ENCODE measurements around the gene OR2T1. TPM values are rescaled to one million over a fixed set of nuclear protein-coding genes. Genes with fewer than 3 reads are reported as not detected.
"Not testable (repeated sequence)": the region's sequence is repeated elsewhere in the genome, so short reads cannot be mapped to it uniquely, and the experiment has no call there.

Gene OR2T1
- total and polyA plus RNA-seq, 2 of the 13 experiments (the other 11 are each of a cell fraction or from before 2014, with no cell fraction given) = not detected

- POLR2A ChIA-PET; intact Hi-C loops (cut with micrococcal nuclease; ENCODE audit: unreplicated experiment); H4K20me1 ChIP-seq (ENCODE audit: insufficient read depth, low read length); H3K27ac ChIP-seq (ENCODE audit: extremely low read length, insufficient read depth, low read length); DNase-seq (ENCODE audit: low spot score); in situ Hi-C loops (cut with HindIII; ENCODE audit: extremely low pct_ligation_motif_present, low pct_unique_long_range_greater_than_20kb); H3K4me1 ChIP-seq (ENCODE audit: insufficient read depth, low read length); CTCF ChIA-PET (ENCODE audit: low intra/inter-chr PET ratio, low total read pairs); H3K79me2 ChIP-seq (ENCODE audit: insufficient read depth, low read length); H2AFZ ChIP-seq (ENCODE audit: low read length); BruUV-seq (replicated peaks); FAIRE-seq; H3K27me3 ChIP-seq (ENCODE audit: control insufficient read depth in 1 of 2, insufficient read depth in 2 of 2, low read length in 2 of 2); H3K9ac ChIP-seq (ENCODE audit: insufficient read depth, low read depth, low read length); H3K36me3 ChIP-seq (replicated peaks in 1 of 2; ENCODE audit: control insufficient read depth in 1 of 2, insufficient read depth in 2 of 2, low read length in 2 of 2); H3K4me2 ChIP-seq (ENCODE audit: low read depth, low read length); ATAC-seq; H3K4me3 ChIP-seq (replicated peaks in 1 of 3; ENCODE audit: insufficient read depth in 1 of 3, low read depth in 2 of 3, low read length in 3 of 3): not testable (repeated sequence)
- H3K9me3 ChIP-seq (ENCODE audit: low read length) = peaks cover 20% of the 10 kb centered on the region
- WGBS (ENCODE audit: low lambda C conversion rate) = 1% methylated on average over 3 of the region's 3 CpGs
These were observed 25.3 kb downstream of the OR2T1 start for GRCh38 chr1:248428192-248428533.

- H3K4me2 ChIP-seq (ENCODE audit: low read depth, low read length); in situ Hi-C loops (cut with HindIII; ENCODE audit: extremely low pct_ligation_motif_present, low pct_unique_long_range_greater_than_20kb); BruUV-seq (replicated peaks); H3K4me3 ChIP-seq (replicated peaks in 1 of 3; ENCODE audit: insufficient read depth in 1 of 3, low read depth in 2 of 3, low read length in 3 of 3); H3K79me2 ChIP-seq (ENCODE audit: insufficient read depth, low read length); H3K27me3 ChIP-seq (ENCODE audit: control insufficient read depth in 1 of 2, insufficient read depth in 2 of 2, low read length in 2 of 2); H4K20me1 ChIP-seq (ENCODE audit: insufficient read depth, low read length); H3K9ac ChIP-seq (ENCODE audit: insufficient read depth, low read depth, low read length); DNase-seq (ENCODE audit: low spot score); H2AFZ ChIP-seq (ENCODE audit: low read length); H3K27ac ChIP-seq (ENCODE audit: extremely low read length, insufficient read depth, low read length); CTCF ChIA-PET (ENCODE audit: low intra/inter-chr PET ratio, low total read pairs); ATAC-seq; H3K4me1 ChIP-seq (ENCODE audit: insufficient read depth, low read length); FAIRE-seq; H3K9me3 ChIP-seq (ENCODE audit: low read length); H3K36me3 ChIP-seq (replicated peaks in 1 of 2; ENCODE audit: control insufficient read depth in 1 of 2, insufficient read depth in 2 of 2, low read length in 2 of 2); intact Hi-C loops (cut with micrococcal nuclease; ENCODE audit: unreplicated experiment); POLR2A ChIA-PET: not testable (repeated sequence)
- WGBS (ENCODE audit: low lambda C conversion rate) = 29% methylated on average over 8 of the region's 11 CpGs
These were observed 28.8 kb downstream of the OR2T1 start for GRCh38 chr1:248431683-248432082.

DNA sequence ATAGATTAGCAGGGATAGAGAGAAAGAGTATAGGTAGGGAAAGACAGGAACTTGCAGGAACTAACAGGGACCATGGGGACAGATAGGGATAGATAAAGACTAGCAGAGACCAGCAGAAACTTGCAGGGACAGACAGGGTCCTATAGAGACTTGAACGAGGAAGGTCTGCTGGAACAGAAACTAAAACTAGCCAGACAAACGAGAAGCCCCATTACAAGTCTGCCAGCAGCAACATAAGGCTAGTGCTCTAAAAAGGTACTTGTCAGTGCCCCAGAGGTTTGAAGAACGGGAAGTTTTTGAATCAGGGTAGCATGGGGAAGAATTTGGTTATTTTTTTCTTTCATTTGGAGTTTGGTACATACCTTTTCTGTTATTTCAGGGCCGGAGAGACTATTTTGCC, 29.4 kb downstream of the OR2T1 start:
- 0% methylated on average over 4 of the region's 4 CpGs for WGBS (ENCODE audit: low lambda C conversion rate)
- H2AFZ ChIP-seq (ENCODE audit: low read length); H3K9ac ChIP-seq (ENCODE audit: insufficient read depth, low read depth, low read length); H3K9me3 ChIP-seq (ENCODE audit: low read length); intact Hi-C loops (cut with micrococcal nuclease; ENCODE audit: unreplicated experiment); ATAC-seq; H4K20me1 ChIP-seq (ENCODE audit: insufficient read depth, low read length); in situ Hi-C loops (cut with HindIII; ENCODE audit: extremely low pct_ligation_motif_present, low pct_unique_long_range_greater_than_20kb); H3K27me3 ChIP-seq (ENCODE audit: control insufficient read depth in 1 of 2, insufficient read depth in 2 of 2, low read length in 2 of 2); H3K4me2 ChIP-seq (ENCODE audit: low read depth, low read length); H3K27ac ChIP-seq (ENCODE audit: extremely low read length, insufficient read depth, low read length); FAIRE-seq; POLR2A ChIA-PET; BruUV-seq (replicated peaks); H3K36me3 ChIP-seq (replicated peaks in 1 of 2; ENCODE audit: control insufficient read depth in 1 of 2, insufficient read depth in 2 of 2, low read length in 2 of 2); CTCF ChIA-PET (ENCODE audit: low intra/inter-chr PET ratio, low total read pairs); H3K79me2 ChIP-seq (ENCODE audit: insufficient read depth, low read length); DNase-seq (ENCODE audit: low spot score); H3K4me1 ChIP-seq (ENCODE audit: insufficient read depth, low read length); H3K4me3 ChIP-seq (replicated peaks in 1 of 3; ENCODE audit: insufficient read depth in 1 of 3, low read depth in 2 of 3, low read length in 3 of 3): not testable (repeated sequence)

DNA sequence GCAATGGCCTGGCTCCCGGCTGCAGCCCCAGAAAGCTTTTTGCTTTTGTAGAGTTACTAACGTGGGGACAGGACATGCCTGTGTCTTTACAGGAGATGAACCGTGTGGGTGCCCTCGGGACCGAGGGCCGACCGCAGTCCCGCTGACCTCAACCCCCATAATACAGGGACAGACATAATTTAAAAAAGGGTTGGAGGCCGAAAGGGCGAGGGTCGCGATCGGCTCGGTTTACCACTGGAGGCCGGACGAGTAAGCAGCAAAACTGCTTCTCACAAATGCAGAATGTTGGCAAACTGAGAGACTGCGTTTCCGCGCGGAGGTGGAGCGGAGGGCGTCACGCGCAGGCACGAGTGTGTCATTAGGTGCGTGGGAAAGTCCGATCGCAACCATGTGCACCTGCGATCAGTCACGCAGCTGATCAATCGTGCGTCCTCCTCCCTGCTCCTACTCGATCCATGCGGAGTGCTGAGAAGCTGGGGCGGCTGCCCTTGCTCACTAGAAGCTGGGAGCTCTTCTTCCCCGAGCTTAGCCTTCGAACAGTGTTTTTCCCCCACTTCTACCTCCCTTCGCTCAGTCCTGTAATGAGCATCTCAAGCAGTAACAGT, 31.1 kb downstream of the OR2T1 start:
- H3K9me3 ChIP-seq (ENCODE audit: low read length); H2AFZ ChIP-seq (ENCODE audit: low read length); DNase-seq (ENCODE audit: low spot score); POLR2A ChIA-PET; FAIRE-seq; H3K27me3 ChIP-seq (ENCODE audit: control insufficient read depth in 1 of 2, insufficient read depth in 2 of 2, low read length in 2 of 2); in situ Hi-C loops (cut with HindIII; ENCODE audit: extremely low pct_ligation_motif_present, low pct_unique_long_range_greater_than_20kb); H3K4me1 ChIP-seq (ENCODE audit: insufficient read depth, low read length); H4K20me1 ChIP-seq (ENCODE audit: insufficient read depth, low read length); H3K9ac ChIP-seq (ENCODE audit: insufficient read depth, low read depth, low read length); H3K4me2 ChIP-seq (ENCODE audit: low read depth, low read length); intact Hi-C loops (cut with micrococcal nuclease; ENCODE audit: unreplicated experiment); ATAC-seq; H3K4me3 ChIP-seq (replicated peaks in 1 of 3; ENCODE audit: insufficient read depth in 1 of 3, low read depth in 2 of 3, low read length in 3 of 3); CTCF ChIA-PET (ENCODE audit: low intra/inter-chr PET ratio, low total read pairs); H3K27ac ChIP-seq (ENCODE audit: extremely low read length, insufficient read depth, low read length); H3K79me2 ChIP-seq (ENCODE audit: insufficient read depth, low read length); H3K36me3 ChIP-seq (replicated peaks in 1 of 2; ENCODE audit: control insufficient read depth in 1 of 2, insufficient read depth in 2 of 2, low read length in 2 of 2); BruUV-seq (replicated peaks): not testable (repeated sequence)
- WGBS (ENCODE audit: low lambda C conversion rate) = 69% methylated on average over 31 of the region's 38 CpGs
